ENCODE results near the gene PPP3CA. TPM values are rescaled to one million over a fixed set of nuclear protein-coding genes. Genes with fewer than 3 reads are reported as not detected.

Gene PPP3CA
- total RNA-seq, 4 donors from 2014 or later: 38.5 to 46.7 (median 40.6) TPM

DNA sequence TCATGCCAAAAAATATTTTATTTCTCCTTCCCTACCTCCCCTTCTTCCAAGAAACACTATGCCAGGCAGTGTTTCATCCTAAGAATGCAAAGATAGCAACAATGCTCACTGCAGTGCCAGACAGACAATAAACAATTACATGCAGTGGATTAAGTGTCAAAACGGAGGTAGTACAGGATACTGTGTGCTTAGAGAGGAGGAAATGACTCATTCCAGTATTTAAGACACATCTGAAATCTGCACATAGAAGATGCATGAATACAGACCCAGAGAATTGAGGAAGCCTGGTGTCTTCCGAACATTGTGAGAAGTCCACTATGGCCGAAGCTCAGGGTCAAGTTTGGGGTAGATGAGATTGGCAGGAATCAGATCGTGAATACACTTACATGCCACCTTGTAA, 326.4 kb downstream of the PPP3CA start:
- whole genome bisulfite sequencing, 2 donors: 48 to 53% methylated on average over 4 of the region's 4 CpGs
- intact Hi-C loops (cut with DNase I; ENCODE audit: low total_unique reads): no loop called here
- no peak for DNase-seq (ENCODE audit: low spot score in 2 of 2)
- TF ChIP-seq, protein P1, sequence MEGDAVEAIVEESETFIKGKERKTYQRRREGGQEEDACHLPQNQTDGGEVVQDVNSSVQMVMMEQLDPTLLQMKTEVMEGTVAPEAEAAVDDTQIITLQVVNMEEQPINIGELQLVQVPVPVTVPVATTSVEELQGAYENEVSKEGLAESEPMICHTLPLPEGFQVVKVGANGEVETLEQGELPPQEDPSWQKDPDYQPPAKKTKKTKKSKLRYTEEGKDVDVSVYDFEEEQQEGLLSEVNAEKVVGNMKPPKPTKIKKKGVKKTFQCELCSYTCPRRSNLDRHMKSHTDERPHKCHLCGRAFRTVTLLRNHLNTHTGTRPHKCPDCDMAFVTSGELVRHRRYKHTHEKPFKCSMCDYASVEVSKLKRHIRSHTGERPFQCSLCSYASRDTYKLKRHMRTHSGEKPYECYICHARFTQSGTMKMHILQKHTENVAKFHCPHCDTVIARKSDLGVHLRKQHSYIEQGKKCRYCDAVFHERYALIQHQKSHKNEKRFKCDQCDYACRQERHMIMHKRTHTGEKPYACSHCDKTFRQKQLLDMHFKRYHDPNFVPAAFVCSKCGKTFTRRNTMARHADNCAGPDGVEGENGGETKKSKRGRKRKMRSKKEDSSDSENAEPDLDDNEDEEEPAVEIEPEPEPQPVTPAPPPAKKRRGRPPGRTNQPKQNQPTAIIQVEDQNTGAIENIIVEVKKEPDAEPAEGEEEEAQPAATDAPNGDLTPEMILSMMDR (IDR thresholded peaks at IDR 0.05): no peak
- TF ChIP-seq POLR2A (IDR thresholded peaks at IDR 0.05): no peak
- no peak overlapping the region for H3K4me3 ChIP-seq (ENCODE audit: low read depth, poor library complexity, severe bottlenecking)

DNA sequence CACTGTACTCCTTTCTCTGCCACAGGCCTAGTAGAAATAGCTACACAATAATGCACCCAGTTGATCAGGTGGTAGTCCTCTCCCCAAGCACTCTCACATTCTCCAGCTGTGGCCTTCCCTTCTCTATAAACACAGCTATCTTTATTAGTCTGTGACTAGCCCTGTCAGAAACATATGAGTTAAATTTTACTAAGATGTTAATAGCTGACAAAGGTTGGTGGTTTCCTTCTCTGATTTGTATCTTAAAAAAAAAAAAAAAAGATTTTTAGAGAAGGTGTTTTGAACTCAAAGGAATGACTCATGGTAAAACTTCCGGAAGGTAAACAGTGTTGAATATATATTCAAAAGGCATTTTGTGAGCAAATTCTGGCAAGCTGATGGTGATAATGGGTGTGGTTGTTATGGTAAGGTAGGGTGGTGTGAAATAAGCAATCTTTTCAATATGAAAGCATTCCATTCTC, 327.4 kb downstream of the PPP3CA start:
- TF ChIP-seq POLR2A (IDR thresholded peaks at IDR 0.05): no peak
- TF ChIP-seq, protein P1 (IDR thresholded peaks at IDR 0.05): no peak
- DNase-seq (ENCODE audit: low spot score in 2 of 2): no peak
- intact Hi-C loops (cut with DNase I; ENCODE audit: low total_unique reads): no loop called here
- 43 to 46% methylated on average over 1 of the region's 1 CpG for WGBS, 2 donors
- H3K4me3 ChIP-seq (ENCODE audit: low read depth, poor library complexity, severe bottlenecking): no peak overlapping the region

DNA sequence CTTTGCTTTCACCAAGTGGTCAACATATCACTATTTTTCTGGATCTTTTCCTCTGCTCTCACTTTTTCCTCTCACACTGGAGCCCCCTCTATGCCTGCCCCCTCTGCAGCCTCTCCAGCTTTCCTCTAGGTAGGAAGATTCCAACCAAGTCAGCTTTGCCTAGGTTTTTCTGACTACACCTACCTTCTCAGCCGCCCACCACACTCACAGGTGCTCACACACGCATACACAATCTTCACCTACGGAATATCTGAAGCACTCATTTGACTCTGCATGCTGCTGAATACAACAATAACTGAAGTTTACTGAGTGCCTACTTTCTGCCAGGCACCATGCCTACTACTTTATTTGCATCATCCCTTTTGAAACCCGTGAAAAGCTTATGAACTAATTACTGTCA, 328.0 kb downstream of the PPP3CA start:
- H3K4me3 ChIP-seq (ENCODE audit: low read depth, poor library complexity, severe bottlenecking): no peak overlapping the region
- intact Hi-C loops (cut with DNase I; ENCODE audit: low total_unique reads): no loop called here
- TF ChIP-seq POLR2A (IDR thresholded peaks at IDR 0.05): no peak
- TF ChIP-seq, protein P1 (IDR thresholded peaks at IDR 0.05): no peak
- WGBS, 2 donors: 73 to 74% methylated on average over 4 of the region's 4 CpGs
- no peak for DNase-seq (ENCODE audit: low spot score in 2 of 2)

DNA sequence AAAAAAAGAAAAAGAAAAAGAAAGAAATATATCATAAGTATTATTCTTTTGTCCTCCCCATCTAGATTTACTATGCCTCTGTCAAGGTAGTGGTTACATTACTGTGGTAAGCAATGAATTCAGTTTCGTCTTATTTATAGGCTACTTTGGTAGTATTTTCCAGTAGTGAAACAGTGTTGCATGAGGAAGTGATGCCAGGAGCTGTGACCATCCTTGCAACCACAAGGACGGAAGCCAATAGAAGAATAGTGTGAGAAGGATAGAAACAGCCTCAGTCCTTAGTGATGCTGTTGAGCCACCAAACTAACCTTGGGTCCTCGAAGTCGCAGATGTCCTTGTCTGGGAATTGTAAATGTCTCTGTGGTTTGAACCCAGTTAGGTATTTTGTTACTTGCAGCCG, 328.5 kb downstream of the PPP3CA start:
- TF ChIP-seq POLR2A (IDR thresholded peaks at IDR 0.05): no peak
- TF ChIP-seq, protein P1 (IDR thresholded peaks at IDR 0.05): no peak

DNA sequence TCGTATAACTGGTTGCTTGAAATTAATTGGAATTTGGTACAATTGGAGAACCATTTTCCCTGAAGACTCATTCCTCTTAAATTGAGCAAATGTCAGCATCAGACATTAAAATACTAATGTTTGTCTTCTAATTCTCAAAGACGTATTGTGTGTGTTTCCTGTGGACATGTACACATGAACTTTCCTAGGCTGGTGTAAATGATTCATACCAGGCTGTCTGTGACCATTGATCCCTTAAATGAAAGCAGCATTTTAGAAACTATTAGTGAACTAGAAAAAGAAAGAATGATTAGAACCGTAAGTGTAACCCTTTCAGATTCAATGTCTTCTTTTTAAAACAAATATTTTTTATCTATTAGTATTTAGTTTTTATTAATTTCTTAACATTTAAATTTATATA, 332.9 kb downstream of the PPP3CA start:
- intact Hi-C loops (cut with DNase I; ENCODE audit: low total_unique reads): no loop called here
- H3K4me3 ChIP-seq (ENCODE audit: low read depth, poor library complexity, severe bottlenecking): no peak overlapping the region
- DNase-seq (ENCODE audit: low spot score in 2 of 2): no peak
- TF ChIP-seq, protein P1 (IDR thresholded peaks at IDR 0.05): no peak
- TF ChIP-seq POLR2A (IDR thresholded peaks at IDR 0.05): no peak
- WGBS, 2 donors: 58 to 66% methylated on average over 3 of the region's 3 CpGs

More for the DNA sequence above, 328.5 kb downstream of the PPP3CA start:
- no peak overlapping the region for H3K4me3 ChIP-seq (ENCODE audit: low read depth, poor library complexity, severe bottlenecking)
- WGBS, 2 donors: 74 to 86% methylated on average over 5 of the region's 5 CpGs
- no peak for DNase-seq (ENCODE audit: low spot score in 2 of 2)
- intact Hi-C loops (cut with DNase I; ENCODE audit: low total_unique reads): no loop called here

DNA sequence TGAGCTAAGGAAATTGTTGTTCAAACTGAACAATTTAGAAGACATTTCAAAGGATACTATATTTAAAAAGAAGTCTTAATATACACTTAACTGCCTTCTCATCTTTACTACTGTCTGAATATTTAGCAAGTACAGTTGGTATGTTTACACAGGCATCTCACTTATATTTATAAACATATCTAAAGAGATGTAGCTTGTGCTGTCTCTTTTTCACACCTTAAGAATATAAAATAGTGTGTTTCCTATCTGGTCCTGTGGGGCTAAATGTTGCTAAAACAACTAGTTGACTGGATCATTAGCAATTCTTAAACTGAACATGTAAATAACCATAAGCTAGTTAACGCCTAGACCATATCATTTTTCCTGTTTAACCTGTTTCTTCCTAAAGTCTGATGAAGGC, 336.3 kb downstream of the PPP3CA start:
- intact Hi-C loops (cut with DNase I; ENCODE audit: low total_unique reads): no loop called here

More for the DNA sequence above, 336.3 kb downstream of the PPP3CA start:
- WGBS, 2 donors: 50 to 65% methylated on average over 1 of the region's 1 CpG
- H3K4me3 ChIP-seq (ENCODE audit: low read depth, poor library complexity, severe bottlenecking): no peak overlapping the region
- DNase-seq (ENCODE audit: low spot score in 2 of 2): no peak
- no peak for TF ChIP-seq POLR2A (IDR thresholded peaks at IDR 0.05)
- TF ChIP-seq, protein P1 (IDR thresholded peaks at IDR 0.05): no peak

All from lower leg skin (tissue), 4 donors.